ENCODE measurements around the gene POLH.
A peak's percentile ranks its signal among the peaks of the same experiment; 100 is the strongest.
"Not testable (repeated sequence)": the region's sequence is repeated elsewhere in the genome, so short reads cannot be mapped to it uniquely, and the experiment has no call there.

The POLH gene

GRCh38 chr6:43579171-43579570 lies 3.2 kb downstream of the POLH start:
- no peak overlapping the region for H3K4me3 ChIP-seq (ENCODE audit: control insufficient read depth, low read depth, low read length)
- no peak for TF ChIP-seq CTCF (conservative IDR thresholded peaks at IDR 0.05; ENCODE audit: control insufficient read depth, insufficient read depth, low read depth, low read length)
- DNase-seq (ENCODE audit: low read depth) = peak; percentile 13

GRCh38 chr6:43582911-43583310 lies 6.9 kb downstream of the POLH start:
- H3K4me3 ChIP-seq (ENCODE audit: control insufficient read depth, low read depth, low read length) = no peak overlapping the region
- DNase-seq (ENCODE audit: low read depth) = peak; percentile 28
- no peak for TF ChIP-seq CTCF (conservative IDR thresholded peaks at IDR 0.05; ENCODE audit: control insufficient read depth, insufficient read depth, low read depth, low read length)

- DNase-seq (ENCODE audit: low read depth) = peak; percentile 14
- no peak overlapping the region for H3K4me3 ChIP-seq (ENCODE audit: control insufficient read depth, low read depth, low read length)
- TF ChIP-seq CTCF (conservative IDR thresholded peaks at IDR 0.05; ENCODE audit: control insufficient read depth, insufficient read depth, low read depth, low read length) = no peak
Measured at GRCh38 chr6:43584892-43585570, 9.0 kb downstream of the POLH start.

GRCh38 chr6:43588194-43588593 lies 12.2 kb downstream of the POLH start:
- DNase-seq (ENCODE audit: low read depth) = no peak
- H3K4me3 ChIP-seq (ENCODE audit: control insufficient read depth, low read depth, low read length) = no peak overlapping the region
- TF ChIP-seq CTCF (conservative IDR thresholded peaks at IDR 0.05; ENCODE audit: control insufficient read depth, insufficient read depth, low read depth, low read length) = no peak

GRCh38 chr6:43589564-43589963 lies 13.6 kb downstream of the POLH start:
- not testable (repeated sequence) for H3K4me3 ChIP-seq (ENCODE audit: control insufficient read depth, low read depth, low read length); DNase-seq (ENCODE audit: low read depth)

GRCh38 chr6:43593938-43594337 lies 18.0 kb downstream of the POLH start:
- H3K4me3 ChIP-seq (ENCODE audit: control insufficient read depth, low read depth, low read length) = no peak overlapping the region
- no peak for TF ChIP-seq CTCF (conservative IDR thresholded peaks at IDR 0.05; ENCODE audit: control insufficient read depth, insufficient read depth, low read depth, low read length)
- DNase-seq (ENCODE audit: low read depth) = no peak

GRCh38 chr6:43600595-43600994 lies 24.6 kb downstream of the POLH start:
- peak; percentile 10 for DNase-seq (ENCODE audit: low read depth)
- H3K4me3 ChIP-seq (ENCODE audit: control insufficient read depth, low read depth, low read length) = no peak overlapping the region
- TF ChIP-seq CTCF (conservative IDR thresholded peaks at IDR 0.05; ENCODE audit: control insufficient read depth, insufficient read depth, low read depth, low read length) = no peak

All from fibroblast of mammary gland (primary cell).